KBM-7 (cell line): ENCODE data around the gene SZRD1.
"Not testable (repeated sequence)": the region's sequence is repeated elsewhere in the genome, so short reads cannot be mapped to it uniquely, and the experiment has no call there.

Experiments used
- DNase-seq: peaks from one replicate; pipeline ENCODE4 v3.0.0-alpha.2; 2015
- in situ Hi-C: fragments of 300-500 bp; cut with MboI; formaldehyde crosslinking; loops from 2 replicates; pipeline ENCODE4 v1.14.3; 2020; ENCODE audit warnings: low sequenced_read_pairs, low pct_unique_long_range_greater_than_20kb, mixed read lengths

SZRD1 gene

GRCh38 chr1:16356867-16357266 is 10.2 kb upstream of the SZRD1 start:
- DNase-seq: no peak
- in situ Hi-C loops: no loop called here

GRCh38 chr1:16365146-16365498 is 1.9 kb upstream of the SZRD1 start:
- DNase-seq: peak; percentile 50
- in situ Hi-C loops: not testable (repeated sequence)

- in situ Hi-C loops: no loop called here
- DNase-seq: peak; percentile 93
These were observed 371 bp downstream of the SZRD1 start for GRCh38 chr1:16367258-16367967.

GRCh38 chr1:16367968-16368890 is 1.2 kb downstream of the SZRD1 start:
- in situ Hi-C loops: no loop called here
- DNase-seq: no peak

GRCh38 chr1:16369821-16370220 is 2.8 kb downstream of the SZRD1 start:
- in situ Hi-C loops: no loop called here
- DNase-seq: no peak

- in situ Hi-C loops: no loop called here
These were observed 4.7 kb downstream of the SZRD1 start for GRCh38 chr1:16371725-16372124.

GRCh38 chr1:16372535-16373285 is 5.7 kb downstream of the SZRD1 start:
- DNase-seq: no peak
- in situ Hi-C loops: no loop called here

More at GRCh38 chr1:16371725-16372124, 4.7 kb downstream of the SZRD1 start:
- DNase-seq: peak; percentile 50

- in situ Hi-C loops: no loop called here
- no peak for DNase-seq
These were observed 7.2 kb downstream of the SZRD1 start for GRCh38 chr1:16374266-16374665.

- no peak for DNase-seq
- in situ Hi-C loops: no loop called here
These were observed 8.7 kb downstream of the SZRD1 start for GRCh38 chr1:16375521-16376340.

GRCh38 chr1:16376971-16377370 is 9.9 kb downstream of the SZRD1 start:
- no peak for DNase-seq
- in situ Hi-C loops: no loop called here

- in situ Hi-C loops: no loop called here
These were observed 11.4 kb downstream of the SZRD1 start for GRCh38 chr1:16378443-16378842.

GRCh38 chr1:16380868-16381267 is 13.8 kb downstream of the SZRD1 start:
- in situ Hi-C loops: no loop called here
- DNase-seq: no peak

More at GRCh38 chr1:16378443-16378842, 11.4 kb downstream of the SZRD1 start:
- DNase-seq: no peak

GRCh38 chr1:16383888-16384287 is 16.8 kb downstream of the SZRD1 start:
- in situ Hi-C loops: no loop called here
- no peak for DNase-seq

GRCh38 chr1:16385659-16386453 is 18.8 kb downstream of the SZRD1 start:
- DNase-seq: no peak
- in situ Hi-C loops: no loop called here

GRCh38 chr1:16386454-16387113 is 19.5 kb downstream of the SZRD1 start:
- no peak for DNase-seq
- in situ Hi-C loops: no loop called here

GRCh38 chr1:16387201-16388188 is 20.5 kb downstream of the SZRD1 start:
- DNase-seq: no peak
- in situ Hi-C loops: no loop called here

GRCh38 chr1:16391411-16391810 is 24.4 kb downstream of the SZRD1 start:
- in situ Hi-C loops: no loop called here
- DNase-seq: no peak
